GM18526 (cell line): ENCODE results near the gene EXOG.

Experiments used
- POLR2A ChIP-seq: IDR thresholded peaks from 3 replicates; pipeline ENCODE4 v1.6.1; 2011; ENCODE audit not compliant: insufficient read length; ENCODE audit errors: extremely low read depth

Gene EXOG

DNA sequence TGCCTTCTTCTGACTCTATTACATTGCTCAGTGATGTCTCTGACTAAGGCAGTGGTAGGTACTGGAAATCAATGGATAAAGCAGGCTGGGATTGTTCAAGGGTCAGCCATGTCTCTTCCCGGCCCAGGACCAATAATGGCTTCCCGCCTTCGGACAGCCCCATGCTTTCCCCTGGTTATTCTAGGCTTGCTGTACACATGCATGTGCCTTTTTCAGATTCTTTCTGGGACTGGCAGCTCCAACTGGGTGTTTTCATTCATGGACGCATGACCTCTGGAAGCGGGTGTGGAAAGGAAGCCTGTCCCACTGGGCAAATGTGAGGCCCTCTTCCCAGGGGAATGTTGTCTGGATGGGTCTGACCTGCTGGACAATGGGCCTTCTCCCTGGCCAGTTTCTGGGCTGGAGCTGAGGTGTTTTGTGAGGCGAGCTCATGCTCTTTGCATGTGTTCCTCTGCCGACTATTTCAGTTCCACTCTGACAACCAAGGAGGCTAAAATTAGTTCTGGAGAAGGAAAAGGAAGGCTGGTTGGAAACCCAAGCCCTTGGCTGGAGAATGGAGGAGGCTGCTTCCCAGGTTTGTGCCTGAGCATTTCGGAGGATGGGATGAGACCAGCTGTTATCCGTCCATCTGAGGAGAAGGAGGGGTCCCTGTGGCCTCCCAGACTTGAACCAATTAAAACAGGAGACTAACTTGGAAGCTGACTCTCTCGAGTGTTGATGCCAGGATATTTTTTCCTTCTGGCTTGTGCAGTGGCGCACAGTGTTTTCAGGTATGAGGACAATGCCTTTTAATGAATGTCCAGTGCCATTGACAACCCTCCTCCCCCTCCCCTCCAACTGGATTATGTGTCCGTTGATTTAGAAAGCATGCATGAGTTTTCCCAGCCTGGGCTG, 35.5 kb upstream of the EXOG start:
- TF ChIP-seq POLR2A, result no peak

DNA sequence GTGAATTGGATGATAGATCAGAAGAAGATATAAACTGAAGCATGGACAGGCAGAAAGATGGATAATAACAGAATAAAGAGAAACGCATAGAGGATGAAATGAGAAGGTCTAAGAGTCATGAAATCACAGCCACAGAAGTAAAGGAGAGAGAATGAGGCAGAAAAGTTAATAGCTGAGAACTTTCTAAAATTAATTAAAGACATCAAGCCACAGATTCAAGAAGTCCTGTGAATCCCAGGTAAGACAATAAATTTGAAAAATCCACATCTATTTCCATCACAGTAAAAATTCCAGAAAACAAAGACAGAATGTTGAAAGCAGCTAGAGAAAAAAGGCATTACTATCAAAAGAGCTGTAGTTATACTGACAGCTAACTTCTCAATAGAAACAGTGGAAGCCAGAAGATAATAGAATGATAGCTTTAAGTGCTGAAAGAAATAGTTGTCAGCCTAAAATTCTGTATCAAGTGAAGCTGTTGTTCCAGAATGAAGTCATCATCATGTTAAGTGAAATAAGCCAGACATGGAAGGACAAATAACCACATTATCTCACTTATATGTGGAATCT, 30.5 kb upstream of the EXOG start:
- no peak for TF ChIP-seq POLR2A

DNA sequence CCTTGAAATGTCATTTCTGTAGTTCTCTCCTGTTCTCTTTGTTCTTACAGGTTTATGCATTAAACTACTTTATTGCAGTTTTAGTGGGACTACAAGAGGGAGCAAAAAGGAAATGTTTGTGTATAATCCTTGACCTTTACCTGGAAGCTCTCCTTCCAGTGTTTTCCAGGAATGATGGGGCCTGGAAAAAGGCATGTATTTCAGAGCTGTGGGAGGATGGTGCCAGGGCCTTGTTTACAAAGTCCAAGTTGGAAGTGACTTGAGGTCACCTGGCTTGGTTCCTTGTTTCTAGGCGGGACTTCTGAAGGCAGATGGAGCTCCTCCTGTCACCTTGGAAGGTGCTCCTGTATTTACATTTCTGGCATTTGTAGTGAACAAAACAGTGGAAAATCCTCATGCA, 27.4 kb upstream of the EXOG start:
- no peak for TF ChIP-seq POLR2A

DNA sequence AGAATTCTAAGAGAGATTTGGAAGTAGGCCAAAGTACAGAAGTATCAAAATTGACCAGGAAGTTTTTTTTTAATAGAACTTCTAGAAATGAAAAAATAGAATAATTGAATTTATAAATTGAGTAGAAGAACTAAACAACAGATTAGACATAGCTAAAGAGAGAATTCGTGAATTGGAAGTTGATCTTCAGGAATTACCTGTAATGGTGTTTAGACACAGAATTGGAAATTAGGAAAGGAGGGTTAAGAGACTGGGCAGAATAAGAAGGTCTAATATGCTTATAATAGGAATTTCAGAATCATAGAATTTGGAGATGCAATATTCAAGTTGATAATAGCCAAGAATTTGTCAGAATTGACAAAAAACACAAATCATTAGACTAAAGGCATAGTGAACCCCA, 26.3 kb upstream of the EXOG start:
- no peak for TF ChIP-seq POLR2A

DNA sequence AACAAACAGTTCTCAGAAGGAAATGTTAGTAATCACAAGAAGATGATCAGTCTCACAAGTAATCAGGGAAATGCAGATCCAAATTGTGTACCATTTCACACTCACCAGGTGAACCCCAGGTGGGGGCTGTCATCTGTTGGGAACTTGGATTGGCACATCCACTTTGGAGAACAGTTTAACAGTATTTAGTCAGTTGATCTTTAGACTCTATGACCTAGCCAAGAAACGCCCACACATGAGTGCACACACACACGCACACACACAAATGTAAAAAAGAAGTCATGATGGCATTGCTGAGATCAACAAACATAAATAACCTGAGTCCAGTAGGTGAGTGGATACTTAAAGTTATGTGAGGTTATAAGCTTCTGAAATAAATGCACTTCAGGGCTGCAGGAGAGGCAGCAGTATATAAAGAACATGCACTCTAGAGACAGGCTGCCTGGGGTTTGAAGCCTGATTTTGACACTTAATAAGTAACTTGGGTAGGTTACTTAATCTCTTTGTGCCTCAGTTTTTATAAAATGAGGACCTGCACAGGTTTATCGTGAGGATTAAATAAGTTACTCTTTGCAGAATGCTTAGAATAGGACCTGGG, 24.8 kb upstream of the EXOG start:
- TF ChIP-seq POLR2A, result no peak

DNA sequence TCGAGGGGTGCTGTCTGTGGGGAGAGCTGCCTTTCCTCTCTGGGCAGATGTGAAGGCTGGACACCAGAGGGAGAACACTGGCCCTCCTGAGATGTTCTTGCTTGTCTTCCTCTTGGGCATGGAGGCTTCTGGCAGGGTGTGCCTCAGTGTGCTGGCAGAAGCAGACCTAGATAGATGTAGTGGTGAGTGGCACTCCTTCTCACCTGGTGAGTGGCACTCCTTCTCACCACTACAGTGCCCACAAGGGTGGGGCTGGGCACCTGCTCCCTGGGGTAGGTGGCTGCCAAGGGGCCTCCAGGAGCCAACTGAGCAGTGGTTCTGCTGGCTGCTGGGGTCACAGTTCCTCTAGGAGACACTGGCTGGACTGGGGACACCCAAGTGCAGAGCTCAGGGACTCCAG, 23.8 kb upstream of the EXOG start:
- TF ChIP-seq POLR2A, result no peak

DNA sequence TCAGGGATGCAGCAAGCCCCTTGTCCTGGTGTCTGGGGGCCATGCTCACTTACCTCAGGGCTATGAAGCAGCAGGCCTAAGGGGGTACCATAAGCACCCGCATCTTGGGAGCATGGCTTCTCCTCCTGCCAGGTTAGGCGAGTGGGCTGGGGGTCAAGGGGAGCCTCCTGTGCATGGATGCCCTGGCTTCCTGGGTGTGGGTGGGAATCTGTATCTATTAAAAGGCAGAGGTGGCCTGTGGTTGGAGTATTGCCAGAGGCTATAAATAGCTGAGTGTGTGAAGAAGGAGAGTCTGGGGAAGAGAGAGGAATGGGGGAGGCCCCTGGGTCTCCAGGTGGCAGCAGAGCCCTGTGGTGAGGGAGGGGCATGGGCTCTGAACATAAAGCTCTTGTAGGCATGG, 22.9 kb upstream of the EXOG start:
- no peak for TF ChIP-seq POLR2A

DNA sequence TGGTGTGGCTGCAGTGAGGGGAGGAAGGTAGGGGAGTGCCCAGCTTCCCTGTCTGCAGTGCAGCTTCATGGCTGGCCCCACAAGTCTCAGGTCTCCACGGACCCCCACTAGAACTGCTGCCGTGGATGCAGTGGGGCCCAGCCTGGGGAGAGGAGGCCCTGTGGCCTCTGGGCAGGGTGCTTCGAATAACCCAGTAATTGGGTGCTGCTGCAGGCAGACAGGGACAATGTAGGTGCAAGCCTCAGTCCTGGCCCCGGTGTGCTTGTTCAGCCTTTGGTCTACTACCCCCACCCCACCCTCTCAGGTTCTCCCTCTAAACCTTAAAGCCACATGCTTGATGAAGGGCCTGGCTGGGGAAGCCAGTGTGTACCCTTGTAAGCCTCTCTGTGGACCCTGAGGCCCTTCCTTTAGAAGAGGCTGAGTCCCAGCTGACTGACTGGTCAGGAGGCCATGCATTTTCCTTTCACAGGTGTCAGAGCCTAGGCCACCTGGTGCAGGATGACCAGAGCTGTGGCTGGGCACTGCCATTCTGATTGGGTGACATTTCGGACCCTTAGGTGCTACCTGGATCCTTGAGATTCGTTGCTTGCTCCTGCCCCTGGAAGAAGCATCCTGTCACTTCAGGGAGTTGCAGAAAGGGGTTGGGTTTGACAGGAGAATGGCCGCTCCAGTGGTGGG, 21.1 kb upstream of the EXOG start:
- no peak for TF ChIP-seq POLR2A

DNA sequence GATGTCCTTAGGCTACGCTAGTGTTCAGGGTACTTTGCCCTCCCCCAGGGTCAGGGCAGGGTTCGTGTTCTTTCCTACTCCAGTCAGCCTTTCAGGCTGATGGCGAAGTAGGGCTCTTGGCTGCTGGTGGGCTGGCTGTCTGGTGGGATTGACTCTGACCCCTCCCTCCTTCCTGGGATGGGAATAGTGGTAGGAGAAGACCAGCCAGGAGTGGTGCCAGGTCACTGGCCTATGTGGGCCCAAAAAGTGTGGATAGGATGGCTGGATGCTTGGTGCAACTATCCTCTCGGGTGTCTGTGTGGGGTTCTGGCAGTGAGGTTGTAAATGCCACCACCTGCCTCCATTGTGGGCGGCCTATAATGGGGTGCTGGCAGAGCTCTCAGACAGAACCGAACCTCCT, 20.4 kb upstream of the EXOG start:
- TF ChIP-seq POLR2A, result no peak

DNA sequence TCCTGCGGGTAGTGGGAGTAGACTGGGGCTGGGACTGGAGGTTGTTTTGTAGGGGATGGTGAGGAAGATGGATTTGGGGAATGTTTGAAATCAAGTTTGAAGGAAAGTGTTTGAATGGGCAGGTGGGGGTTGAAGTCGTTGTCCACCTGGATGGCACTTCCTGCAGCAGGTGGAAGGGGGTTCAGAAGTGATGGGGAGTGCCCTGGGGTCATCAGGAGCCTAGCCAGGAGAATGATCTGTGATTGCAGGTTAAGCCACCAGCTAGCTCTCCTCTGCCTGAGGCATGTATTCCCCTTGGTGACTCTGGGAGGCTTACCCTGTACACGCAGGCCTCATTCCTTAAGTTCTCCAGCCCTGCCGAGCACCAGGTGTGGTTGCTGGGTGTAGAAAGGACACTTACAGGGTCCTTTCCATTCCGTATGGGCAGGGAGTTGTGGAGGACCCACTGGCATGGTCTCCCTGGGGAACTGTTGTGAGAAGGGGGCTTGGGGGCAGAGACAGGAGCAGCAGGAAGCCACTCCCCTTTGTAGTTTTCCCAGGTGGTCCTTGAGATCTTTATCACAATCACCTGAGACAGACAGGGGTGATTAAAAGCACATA, 19.9 kb upstream of the EXOG start:
- TF ChIP-seq POLR2A, result no peak

DNA sequence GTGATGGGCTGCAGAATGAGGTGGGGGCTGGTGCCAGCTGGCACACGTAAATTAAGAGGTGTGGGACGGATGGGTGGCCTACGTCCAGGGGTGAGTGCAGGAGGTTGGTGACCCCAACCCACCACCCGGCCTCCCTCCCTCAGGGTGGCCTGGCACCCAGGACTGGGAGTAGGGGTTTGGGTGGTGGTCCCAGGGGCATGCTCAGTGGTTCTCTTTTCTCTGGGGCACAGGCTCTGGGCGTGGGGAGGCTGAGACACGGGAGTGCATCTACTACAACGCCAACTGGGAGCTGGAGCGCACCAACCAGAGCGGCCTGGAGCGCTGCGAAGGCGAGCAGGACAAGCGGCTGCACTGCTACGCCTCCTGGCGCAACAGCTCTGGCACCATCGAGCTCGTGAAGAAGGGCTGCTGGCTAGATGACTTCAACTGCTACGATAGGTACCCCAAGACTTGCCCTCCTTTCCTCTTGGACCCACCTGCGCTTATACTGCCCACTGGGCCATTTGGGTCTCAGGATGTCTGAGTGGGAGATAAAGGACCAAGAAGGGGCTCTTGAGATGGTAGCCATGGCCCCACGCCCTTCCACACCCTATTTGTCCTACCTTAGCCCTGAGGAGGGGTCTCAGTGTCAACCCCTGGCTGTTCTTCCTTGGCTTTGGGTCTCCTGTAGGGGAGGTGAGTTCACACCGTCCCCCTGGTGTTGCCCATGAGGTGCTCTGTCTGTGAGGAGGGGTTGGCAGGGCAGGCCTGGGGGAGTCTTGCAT, 18.9 kb upstream of the EXOG start:
- no peak for TF ChIP-seq POLR2A

DNA sequence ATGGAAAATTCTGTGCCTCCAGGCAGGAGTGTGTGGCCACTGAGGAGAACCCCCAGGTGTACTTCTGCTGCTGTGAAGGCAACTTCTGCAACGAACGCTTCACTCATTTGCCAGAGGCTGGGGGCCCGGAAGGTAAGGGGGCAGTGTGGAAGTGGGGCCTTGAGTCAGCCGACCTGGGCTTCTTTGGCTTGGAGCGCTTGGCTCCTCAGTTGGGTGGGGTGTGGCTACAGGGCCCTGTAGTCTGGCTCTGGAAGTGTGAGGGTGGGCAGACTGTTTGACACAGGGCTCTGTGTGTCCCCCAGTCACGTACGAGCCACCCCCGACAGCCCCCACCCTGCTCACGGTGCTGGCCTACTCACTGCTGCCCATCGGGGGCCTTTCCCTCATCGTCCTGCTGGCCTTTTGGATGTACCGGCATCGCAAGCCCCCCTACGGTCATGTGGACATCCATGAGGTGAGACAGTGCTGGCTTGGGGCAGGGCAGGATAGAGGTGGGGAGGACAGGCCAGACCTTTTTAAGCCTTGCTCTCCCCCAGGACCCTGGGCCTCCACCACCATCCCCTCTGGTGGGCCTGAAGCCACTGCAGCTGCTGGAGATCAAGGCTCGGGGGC, 18.2 kb upstream of the EXOG start:
- TF ChIP-seq POLR2A, result no peak

DNA sequence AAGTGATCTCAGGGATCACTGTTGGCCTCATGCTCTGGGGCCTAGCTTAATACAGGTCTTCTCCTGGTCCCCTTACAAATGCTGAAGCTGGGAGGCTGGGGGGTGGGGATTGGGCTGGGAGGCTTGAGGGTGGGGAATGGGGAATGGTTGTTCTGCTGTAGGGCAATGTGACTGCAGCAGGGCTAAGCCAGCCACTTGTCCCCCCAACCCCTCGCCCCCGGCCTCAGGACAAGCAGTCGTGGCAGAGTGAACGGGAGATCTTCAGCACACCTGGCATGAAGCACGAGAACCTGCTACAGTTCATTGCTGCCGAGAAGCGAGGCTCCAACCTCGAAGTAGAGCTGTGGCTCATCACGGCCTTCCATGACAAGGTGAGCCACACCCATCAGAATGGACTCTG, 17.2 kb upstream of the EXOG start:
- TF ChIP-seq POLR2A, result no peak

DNA sequence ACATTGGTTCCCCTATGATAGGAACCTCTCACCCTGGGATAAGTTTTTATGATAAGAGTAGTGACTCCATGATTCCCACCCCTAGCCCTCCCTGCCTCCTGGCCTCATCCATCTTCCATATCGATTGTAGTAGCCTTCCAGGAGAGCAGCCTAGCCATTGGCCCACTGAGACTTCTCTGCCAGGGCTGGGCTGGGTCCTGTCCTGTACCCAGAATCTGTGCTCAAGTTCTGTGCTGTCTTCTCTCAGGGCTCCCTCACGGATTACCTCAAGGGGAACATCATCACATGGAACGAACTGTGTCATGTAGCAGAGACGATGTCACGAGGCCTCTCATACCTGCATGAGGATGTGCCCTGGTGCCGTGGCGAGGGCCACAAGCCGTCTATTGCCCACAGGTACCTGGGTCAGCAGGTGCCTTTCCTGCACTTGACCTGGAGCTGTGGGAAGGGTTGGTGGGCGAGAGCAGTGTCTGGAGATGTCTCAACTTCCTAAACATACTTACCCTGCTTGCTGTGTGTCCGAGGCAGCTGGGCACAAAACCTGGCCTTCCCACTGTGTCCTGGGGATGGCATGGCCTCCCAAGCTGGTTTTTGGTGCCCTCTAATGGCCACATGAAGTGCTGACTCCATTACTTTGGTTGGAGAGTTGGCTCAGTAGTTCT, 16.6 kb upstream of the EXOG start:
- TF ChIP-seq POLR2A, result no peak
